NCI-H2196 treated with DMSO at 0.1 percent for 48 hours (cell line): ENCODE results near the gene PKD1L1.

Experiments used
- DNase-seq: peaks from one replicate; lab custom pipeline; 2025; ENCODE audit not compliant: unreplicated experiment; lab: John Stamatoyannopoulos, UW

PKD1L1 gene

DNA sequence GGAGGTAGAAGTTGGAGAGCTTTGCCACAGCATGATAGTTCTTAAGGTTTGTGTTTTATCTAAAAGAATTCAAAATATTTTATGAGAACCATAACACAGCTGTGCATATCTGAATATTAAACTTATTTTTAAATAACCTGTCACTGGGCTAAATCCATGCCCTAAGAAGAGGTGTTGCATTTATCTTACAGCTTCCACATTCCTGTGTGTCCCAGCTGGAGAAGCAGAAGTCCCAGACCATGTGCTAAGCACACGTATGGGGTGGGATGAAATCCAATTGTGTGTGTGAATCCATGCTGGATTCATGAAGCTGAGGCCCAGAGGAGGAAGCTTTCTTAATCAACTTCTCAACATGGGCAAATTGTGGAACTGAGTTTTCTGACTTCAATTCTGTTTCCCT is 121.5 kb downstream of the PKD1L1 start:
- DNase-seq = no peak

DNA sequence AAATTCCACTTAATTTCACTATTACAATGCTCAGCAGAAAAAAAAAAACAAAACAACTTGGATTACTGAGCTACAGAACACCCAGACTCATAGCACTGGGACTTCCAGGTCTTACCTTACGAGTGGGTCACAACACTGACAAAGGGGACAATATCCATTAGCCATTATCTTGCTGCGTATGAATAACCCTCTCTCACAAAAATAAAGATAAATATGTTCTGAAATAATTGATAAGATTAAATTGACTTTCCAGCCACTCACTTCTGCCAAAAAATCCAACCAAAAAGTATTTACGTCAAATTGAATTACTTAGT is 128.7 kb downstream of the PKD1L1 start:
- no peak for DNase-seq

DNA sequence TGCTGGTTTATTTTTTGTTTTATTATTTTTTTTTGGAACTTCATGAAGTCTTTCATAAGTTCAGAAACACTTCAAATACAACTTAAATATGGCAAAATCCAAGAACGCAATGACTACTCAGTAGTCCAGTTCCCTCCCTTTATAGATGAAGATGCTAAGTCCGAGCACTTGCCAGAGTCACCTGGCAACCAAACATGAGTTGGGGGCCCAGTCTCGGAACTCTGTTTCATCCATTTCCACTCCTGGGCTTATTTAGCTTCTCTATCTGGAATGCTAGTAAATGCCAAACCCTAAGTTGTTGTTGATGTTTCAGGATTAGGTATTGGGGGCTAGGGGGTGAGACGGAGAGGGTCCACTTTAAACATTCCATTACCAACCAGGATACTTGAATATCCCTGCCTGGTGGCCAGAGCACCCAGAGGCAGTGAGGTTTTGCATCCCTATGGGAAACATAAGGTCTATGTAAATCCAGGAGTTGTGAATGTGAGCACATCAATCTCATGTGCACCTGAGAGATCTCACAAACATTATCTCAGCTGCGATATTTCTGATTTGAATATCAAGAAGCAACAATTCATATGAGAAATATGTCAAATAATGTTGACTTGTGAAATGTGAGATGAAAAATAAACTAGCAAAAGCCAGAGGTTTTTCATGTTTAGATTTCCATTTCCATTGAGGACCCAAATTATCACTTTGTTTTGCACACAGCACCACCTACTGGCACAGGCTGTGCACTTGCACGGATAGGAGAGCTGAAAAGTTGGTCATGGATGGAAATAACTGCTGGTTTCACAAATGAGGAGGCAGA is 129.3 kb downstream of the PKD1L1 start:
- DNase-seq = peak; percentile 19

DNA sequence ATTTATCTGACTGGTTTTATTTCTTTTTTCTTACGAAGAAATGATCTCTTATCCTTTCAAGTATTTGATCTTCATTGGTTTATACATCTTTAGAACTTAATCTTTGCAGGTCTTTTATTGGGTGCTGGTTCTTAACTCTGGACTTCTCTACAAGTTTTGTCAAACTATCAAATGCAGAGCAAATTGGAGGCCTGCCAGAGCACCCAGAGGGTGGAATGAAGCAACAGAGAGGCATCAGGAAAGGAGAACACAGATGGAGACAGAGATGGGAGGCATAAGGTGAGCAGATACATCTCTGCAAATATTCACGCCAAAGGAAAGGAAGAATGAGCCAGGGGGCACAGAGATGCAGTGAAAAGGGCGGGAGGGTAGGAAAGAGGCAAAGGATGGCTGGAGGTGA is 130.3 kb downstream of the PKD1L1 start:
- DNase-seq = no peak

DNA sequence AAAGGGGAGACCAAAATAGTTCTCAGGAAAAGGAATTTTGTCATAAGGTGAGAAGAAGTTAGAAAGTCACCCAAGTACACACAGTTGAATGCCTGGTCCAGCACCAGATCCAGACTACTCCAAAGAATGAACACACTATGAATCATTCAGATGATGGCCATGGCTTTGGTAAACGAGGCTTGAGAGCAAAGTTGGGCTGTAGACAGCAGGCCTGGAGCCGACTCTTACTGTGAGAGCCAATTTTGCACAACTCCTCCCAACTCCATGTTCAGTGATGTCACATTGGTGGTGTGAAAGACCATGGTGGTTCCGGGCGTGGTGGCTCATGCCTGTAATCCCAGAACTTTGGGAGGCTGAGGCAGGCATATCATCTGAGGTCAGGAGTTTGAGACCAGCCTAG is 131.6 kb downstream of the PKD1L1 start:
- no peak for DNase-seq

DNA sequence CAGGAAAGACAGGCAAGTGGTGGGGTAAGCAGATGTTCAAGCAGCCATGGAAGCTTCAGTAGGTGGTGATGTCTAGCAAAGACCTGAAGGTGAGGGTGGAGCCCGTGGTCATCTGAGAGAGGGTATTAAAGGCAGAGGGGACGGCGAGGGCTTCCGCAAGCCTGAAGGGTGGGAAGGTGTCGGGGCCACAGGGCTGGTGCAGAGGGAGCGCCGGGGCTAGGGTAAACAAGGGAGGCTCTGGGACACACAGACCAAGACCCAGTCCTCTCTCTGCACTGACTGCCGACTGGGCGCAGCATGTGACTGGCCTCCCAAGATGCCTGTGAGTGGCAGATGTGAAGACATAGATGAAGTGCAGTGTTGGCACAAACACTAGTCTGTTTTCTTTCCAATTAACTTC is 132.4 kb downstream of the PKD1L1 start:
- no peak for DNase-seq

DNA sequence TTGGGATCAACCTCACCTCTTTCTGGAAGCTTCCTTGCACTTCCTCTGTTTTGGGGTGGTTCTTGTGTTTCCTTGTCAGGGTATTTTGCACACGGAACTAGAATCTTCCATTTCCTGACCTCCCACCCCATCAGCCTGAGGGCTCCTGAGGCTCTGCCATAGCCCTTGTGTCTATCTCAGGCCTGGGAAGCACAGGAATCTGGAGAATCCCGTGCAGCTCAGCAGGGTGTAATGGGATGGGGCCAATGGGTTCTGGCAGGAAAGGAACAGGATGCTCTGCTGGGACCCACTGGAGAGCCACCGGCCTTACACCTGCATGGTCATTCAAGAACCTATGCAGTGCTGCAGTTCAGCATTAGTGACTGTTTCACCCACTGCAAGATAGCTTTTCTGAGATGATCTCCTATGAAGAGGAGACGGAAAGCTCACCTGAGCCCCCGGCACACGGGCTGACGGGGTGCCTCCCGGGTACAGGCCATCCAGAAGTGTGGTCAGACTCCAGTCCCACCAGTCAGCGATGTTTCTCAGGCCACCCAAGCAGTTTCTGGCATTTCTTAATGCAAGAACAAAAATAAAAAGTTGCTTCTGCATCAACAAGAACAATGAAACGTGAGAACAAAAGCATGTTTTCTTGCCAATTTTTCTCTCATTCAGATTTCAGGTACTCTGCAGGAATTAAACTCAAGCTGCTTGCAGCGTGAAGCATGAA is 133.2 kb downstream of the PKD1L1 start:
- no peak for DNase-seq

DNA sequence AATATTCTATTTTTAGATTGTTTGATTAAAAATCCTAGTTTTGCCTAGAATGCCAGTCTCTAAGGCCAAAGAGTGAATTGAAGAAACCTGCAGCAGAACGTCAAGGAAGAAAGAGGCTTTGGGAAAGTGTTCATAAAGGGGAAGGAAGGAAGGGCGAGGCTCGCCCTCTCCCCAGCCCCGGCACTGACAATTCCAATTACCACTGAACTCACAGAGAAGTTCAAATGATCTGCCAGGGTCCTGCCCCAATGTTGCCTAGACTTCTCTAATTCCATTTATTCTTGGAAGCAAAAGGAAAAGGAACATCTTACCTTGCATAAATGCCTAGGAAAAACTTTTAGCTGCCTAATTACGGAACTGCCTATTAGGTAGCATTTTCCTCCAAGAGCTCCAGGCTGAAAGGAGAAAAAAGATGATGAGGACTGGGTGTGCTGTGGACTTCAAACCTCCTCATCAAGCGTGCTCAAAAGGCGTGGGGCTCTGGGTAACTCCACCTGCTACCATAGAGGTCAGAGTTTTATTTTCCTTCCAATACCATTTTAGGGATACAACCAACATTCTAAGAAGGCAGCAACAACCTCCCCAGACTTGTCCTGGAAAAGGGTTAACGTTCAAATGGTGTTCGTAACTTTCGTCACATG is 134.5 kb downstream of the PKD1L1 start:
- DNase-seq = no peak

DNA sequence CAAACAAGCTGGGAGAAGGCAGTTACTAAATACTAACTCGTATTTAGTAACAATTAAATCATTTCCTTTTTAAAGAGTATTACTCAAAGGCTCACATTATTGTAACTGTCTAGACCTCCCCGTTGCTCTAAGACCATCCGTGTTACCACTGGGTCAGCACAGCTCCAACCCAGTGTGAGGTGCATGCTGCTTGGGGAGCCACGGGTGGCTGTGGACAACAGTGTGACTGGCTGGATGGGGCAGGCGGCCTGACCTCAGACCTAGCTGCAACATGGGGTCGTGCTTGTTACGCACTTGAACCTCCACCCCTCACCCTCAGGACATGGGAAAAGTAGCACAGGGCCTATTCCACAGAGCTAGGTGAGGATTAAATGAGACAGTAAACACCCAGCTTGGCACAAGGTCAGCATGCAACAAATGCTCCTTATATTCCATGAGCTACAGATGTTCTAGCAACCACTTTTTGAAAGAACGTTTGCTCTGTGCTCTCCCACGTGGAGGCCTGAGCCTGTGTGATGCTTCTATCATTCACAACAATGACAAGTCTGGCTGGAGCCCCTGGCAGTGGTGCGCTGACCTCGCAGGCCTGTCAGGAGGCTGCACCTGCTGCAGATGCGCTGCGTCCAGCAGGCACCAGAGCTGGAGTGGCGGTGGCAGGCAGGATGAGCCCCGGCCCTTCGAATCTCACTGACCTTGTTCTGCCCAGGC is 135.7 kb downstream of the PKD1L1 start:
- no peak for DNase-seq

DNA sequence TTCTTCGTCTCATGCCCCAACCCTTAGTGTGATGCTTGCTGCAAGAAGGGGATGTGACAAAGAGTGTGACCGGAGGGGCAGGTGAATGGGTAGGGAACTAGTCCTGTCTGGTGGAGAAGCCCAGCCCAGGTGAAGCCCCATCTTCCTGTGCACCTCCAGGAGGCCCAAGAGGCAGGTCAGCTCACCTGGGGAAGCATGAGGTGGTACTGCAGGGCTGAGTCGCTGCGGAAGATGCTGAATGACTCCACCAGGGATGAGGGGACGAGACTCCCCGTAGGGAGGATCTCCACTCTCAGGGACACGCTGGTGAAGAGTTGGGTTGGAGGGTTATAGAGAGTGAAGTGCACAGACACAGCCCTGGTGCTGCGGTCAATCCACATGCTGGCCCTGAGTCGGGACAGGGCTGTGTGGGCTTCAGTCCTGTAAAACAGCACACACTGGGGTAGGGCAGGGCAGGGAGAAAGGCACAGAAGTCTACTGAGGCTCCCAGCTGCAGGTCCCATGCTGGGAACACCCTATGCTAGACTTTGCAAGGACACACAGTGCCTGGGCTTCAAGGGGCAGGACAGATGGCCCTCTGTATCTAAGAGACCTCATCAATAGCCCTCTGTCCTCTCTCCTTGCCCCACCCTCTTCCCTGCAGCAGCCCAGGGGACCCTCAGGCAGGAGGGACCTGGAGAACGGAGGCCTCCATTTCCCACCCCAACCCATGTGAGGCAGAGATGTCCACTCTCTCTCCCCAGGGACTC is 136.5 kb downstream of the PKD1L1 start:
- no peak for DNase-seq

DNA sequence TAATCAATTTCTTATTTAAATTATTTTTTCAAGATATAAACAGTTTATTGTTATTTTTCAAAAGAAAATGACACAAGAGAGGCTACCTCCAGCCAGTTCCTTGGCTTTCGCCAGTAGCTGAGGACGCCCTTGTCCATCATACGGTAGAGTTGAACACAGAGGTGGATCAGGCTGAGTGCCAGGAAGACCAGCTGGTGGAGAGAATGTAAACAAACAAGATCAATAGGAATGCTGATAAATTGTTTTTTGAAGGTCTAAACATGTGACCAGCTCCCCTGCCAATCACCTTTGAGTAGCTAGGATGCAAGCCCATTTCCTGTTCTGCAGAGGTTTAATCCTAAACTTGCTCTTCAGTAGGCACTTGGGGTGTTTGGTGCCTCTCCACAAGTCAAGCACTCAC is 138.9 kb downstream of the PKD1L1 start:
- DNase-seq = no peak

DNA sequence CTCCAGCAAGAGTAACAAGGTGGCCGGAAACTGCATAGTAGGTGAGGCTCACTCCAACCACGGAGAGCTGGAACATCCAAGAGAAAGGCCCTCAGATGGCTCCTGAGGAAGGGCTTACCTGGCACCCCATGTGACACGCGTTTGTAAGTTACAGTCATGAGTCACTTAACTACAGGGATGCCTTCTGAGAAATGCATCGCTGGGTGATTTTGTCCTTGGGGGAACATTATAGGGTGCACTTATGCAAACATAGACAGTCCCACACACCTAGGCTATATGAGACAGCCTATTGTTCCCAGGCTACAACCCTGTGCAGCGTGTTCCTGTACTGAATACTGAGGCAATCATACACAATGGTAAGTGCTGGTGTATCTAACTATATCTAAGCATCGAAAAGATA is 139.9 kb downstream of the PKD1L1 start:
- DNase-seq = no peak

DNA sequence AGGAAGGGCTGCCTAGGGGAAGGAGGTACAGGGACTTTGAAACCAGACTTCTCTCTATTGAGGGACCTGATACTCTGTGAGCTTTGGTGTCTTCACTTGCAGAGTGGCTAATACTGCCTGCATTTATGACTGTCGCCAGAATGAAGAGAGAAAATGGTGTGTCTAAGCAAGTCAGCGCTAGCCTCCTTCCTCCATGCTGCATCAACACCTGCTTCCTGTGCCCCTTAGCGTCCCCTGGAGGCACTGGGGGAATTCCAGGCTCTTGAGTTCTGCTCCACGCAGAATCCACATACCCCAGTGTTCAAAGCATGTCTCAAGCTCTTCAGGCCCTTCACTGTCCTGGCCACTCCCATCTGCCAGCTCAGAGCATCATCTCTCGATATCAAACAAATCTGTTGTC is 140.5 kb downstream of the PKD1L1 start:
- DNase-seq = no peak

DNA sequence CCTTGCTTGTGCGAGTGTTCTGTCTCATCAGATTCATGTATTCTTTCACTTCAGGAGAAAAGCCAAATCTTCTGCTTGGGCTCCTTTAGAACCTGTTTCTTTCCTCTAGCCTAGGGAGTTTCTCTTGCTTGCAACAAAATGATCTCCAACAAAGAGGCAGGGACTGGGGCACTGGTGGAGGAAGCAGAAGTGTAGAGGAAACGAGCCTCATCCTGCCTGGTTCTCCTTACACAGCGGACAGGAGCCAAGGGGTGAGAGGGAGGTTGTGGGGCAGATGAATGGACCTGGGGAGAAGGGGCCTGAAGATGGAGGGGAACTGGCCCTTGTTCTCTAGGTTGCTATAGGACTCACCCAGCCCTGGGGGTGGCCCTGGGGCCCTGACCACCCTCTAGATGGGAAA is 141.1 kb downstream of the PKD1L1 start:
- no peak for DNase-seq

DNA sequence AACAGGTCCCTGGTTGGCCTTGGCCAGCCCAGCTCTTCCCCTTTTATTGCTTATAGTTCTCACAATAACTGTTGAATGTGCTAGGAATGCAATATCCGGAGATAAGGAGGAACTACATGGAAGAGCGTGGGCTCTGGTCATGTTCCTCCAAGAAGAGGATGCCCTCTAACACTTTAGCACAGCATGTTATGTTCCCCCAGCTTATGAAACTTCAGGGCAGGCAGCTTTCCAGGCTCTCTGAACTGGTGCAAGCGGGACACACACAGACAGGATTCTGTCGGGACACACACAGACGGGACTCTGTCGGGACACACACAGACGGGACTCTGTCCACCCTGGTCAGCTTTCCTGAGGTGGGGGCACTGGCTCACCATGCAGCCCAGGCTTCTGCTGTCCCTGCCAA is 141.6 kb downstream of the PKD1L1 start:
- DNase-seq = no peak

DNA sequence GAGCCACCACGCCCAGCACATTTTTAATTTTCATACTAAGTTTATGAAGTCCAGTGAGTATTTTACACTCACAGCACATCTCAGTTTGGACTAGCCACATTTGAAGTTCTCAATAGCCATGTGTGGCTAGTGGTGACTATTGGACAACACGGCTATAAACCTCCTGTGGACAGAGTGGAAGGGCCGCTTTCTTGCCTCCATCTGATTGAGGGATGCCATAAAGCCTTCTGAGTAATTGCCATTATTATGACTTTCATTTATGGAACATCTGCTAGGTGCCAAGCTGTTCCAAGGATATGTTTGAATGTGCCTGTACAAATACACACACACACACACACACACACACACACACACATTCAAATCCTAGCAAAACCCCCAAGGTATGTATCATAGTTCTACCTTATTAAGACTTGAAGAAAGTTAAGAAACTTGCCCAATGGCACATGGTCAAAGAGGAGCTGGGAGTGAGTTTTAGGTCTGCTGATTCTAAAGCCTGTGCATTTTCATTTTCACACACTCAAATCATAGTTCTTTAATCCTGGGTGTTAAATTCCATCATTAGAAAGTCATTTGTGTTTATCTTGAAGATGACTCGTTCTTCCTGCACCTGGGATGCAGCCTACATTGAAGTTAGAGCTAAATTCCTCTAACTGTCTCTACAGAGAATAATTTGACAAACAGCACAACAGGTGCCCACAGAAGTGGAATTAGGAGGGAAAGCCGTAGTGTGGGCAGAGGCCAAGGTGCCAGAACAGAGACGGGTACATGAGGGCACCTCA is 143.3 kb downstream of the PKD1L1 start:
- DNase-seq = no peak

DNA sequence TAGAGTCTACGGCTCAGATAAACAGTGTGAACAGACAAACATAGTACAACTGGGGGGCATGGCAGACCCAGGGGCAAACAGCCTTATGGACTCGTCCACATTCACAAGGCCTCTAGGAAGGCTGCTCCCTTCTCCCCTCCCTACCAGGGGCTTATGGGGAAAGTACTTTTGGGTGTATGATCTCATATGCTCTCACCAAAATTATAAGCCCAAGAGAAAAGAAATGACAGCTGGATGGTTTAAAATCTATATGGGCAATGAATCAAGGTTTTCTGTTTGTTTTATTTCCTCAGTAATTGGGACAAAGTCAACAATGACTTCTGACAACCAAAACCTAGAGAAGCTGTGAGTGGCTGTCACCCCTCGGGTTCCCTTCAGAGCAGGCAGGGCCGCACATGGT is 144.4 kb downstream of the PKD1L1 start:
- DNase-seq = no peak

DNA sequence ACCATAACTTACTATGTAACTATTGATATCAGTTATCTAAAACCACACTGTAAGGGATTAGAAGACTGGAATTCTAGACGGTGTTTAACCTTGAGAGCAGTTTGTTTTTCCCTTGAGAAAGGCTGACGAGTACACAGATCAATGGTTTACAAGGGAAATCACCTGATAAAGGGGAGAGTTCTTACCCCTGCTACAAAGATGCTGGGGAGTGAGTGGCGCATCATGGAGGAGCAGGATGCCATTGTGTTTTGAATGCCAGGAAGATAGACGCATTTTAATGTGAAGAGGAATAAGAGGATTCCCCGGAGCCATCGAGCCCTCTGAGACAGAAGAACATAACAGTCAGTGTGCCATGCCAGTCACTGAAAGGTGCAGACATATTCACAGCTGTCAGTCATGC is 145.2 kb downstream of the PKD1L1 start:
- no peak for DNase-seq

DNA sequence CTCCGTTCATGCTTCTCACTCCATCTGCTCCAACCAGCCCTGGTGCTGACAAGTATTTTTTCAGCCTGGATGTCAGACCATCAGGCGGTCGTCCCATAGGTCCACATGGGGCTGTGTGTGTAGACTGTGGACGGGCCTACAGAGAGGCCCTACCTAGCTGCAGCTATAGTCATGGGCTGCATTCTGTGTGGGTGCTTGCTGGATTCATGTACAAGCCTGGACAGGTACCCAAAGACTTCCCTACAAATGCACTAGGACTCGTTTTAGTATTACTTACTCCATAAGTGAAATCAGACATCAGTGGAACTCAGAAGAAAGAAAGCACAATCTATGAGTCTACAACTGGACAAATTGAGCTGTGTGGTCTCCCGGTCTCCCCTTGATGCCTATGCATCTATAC is 146.8 kb downstream of the PKD1L1 start:
- no peak for DNase-seq

DNA sequence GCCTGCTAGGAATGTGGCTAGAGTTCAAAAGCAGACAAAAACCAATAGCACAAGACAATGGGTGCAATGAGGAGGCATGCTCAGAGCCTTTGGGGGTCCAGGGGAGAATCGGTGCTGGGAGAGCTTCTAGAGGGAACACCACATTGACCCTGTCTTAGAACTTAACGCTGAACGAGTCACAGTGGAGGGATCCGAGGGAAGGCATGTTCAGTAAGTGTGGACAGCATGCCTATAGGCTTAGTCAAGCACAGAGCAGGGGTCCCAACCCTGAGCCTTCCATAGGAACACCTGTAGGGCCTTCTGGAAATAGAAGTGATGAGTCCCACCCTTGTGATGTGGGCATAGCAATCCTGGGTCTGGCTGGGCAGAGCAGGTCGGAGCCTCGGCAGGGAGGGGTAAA is 148.7 kb downstream of the PKD1L1 start:
- no peak for DNase-seq
